Body of pancreas (tissue), 4 donors: ENCODE measurements around the gene SERPINB11. TPM values are rescaled to one million over a fixed set of nuclear protein-coding genes. Genes with fewer than 3 reads are reported as not detected.

Source experiments
- ATAC-seq: fragments of 150-250 bp; one replicate; pipeline ENCODE4 v1.9.1; 2016
- DNase-seq, 4 donors: peaks; one replicate each; pipeline ENCODE4 v3.0.0-alpha.2; 2019
- H3K27ac ChIP-seq, 4 donors: fragments of 200-600 bp; sonication (generic); 1 replicate in 3 of 4; 2 replicates in 1 of 4; pipeline versions ENCODE4 v1.5.1 to v1.6.1; 2016 to 2019; ENCODE audit warnings: mild to moderate bottlenecking in 1 of 4, mixed read lengths in 1 of 4, moderate library complexity in 1 of 4
- H3K27me3 ChIP-seq, 2 donors: fragments of 200-600 bp; sonication (generic); one replicate each; pipeline ENCODE4 v1.6.0; 2016; ENCODE audit warnings: mild to moderate bottlenecking in 1 of 2
- H3K36me3 ChIP-seq, 2 donors: fragments of 200-600 bp; sonication (generic); replicated peaks in 1 of 2; 2 replicates each; pipeline ENCODE4 v1.5.1; 2016; ENCODE audit warnings: low read depth in 2 of 2; ENCODE audit not compliant: insufficient read depth in 1 of 2
- H3K4me1 ChIP-seq: fragments of 200-600 bp; sonication (generic); one replicate; pipeline ENCODE4 v1.6.0; 2016
- H3K4me3 ChIP-seq, 2 donors: fragments of 200-600 bp; sonication (generic); 1 replicate in 1 of 2; 2 replicates in 1 of 2; pipeline ENCODE4 v1.5.1; 2016 to 2019
- H3K9me3 ChIP-seq, 3 donors: fragments of 200-600 bp; sonication (generic); 1 replicate in 2 of 3; 2 replicates in 1 of 3; pipeline ENCODE4 v1.5.1; 2016
- POLR2A ChIP-seq, 3 donors: fragments of 450-650 bp; IDR thresholded peaks; one replicate each; pipeline ENCODE4 v1.6.1; 2016; ENCODE audit warnings: antibody characterized with exemption in 3 of 3, mild to moderate bottlenecking in 2 of 3
- WGBS, 2 donors: methylation state at CpG; one replicate each; pipeline ENCODE4 v1.1.5; 2017; 5-methylcytosine and 5-hydroxymethylcytosine counted together
- intact Hi-C: fragments of 100-400 bp; cut with DNase I; formaldehyde crosslinking; loops from one replicate; pipeline ENCODE4 v1.15.1; 2023
- total RNA-seq, 2 donors: library from RNA; depleted of rRNA; stranded (reverse); fragments of >200 nt; gene quantifications; one replicate each; pipeline ENCODE4 v1.1.0, GENCODE V29; 2016
- TF ChIP-seq, protein P1 (sequence below), 7 experiments: fragments of 450-650 bp in 4 of 7; fragments of 200-600 bp in 3 of 7; sonication (generic) in 3 of 7; IDR thresholded peaks; one replicate each; pipeline ENCODE4 v1.5.1; 2016 to 2019; ENCODE audit warnings: antibody characterized with exemption in 7 of 7

The SERPINB11 gene
- total RNA-seq, 2 donors from 2014 or later, result not detected

- peaks cover 12% of the 10 kb centered on the region for H3K4me1 ChIP-seq
- H3K27me3 ChIP-seq, result no peaks in the 10 kb centered on the region
- intact Hi-C loops, result no loop called here
- no peak for DNase-seq
- no peak for ATAC-seq
- 60% methylated on average over 5 of the region's 5 CpGs for WGBS, 2 donors
- H3K9me3 ChIP-seq, result no peaks in the 10 kb centered on the region
- TF ChIP-seq, protein P1, sequence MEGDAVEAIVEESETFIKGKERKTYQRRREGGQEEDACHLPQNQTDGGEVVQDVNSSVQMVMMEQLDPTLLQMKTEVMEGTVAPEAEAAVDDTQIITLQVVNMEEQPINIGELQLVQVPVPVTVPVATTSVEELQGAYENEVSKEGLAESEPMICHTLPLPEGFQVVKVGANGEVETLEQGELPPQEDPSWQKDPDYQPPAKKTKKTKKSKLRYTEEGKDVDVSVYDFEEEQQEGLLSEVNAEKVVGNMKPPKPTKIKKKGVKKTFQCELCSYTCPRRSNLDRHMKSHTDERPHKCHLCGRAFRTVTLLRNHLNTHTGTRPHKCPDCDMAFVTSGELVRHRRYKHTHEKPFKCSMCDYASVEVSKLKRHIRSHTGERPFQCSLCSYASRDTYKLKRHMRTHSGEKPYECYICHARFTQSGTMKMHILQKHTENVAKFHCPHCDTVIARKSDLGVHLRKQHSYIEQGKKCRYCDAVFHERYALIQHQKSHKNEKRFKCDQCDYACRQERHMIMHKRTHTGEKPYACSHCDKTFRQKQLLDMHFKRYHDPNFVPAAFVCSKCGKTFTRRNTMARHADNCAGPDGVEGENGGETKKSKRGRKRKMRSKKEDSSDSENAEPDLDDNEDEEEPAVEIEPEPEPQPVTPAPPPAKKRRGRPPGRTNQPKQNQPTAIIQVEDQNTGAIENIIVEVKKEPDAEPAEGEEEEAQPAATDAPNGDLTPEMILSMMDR (IDR thresholded peaks at IDR 0.05), result no peak
- no peak for TF ChIP-seq POLR2A (IDR thresholded peaks at IDR 0.05)
- no peak overlapping the region for H3K4me3 ChIP-seq
- H3K27ac ChIP-seq, result no peak overlapping the region
- H3K36me3 ChIP-seq, result no peaks in the 10 kb centered on the region
These were observed 25.1 kb upstream of the SERPINB11 start for GRCh38 chr18:63677500-63678225.

DNA sequence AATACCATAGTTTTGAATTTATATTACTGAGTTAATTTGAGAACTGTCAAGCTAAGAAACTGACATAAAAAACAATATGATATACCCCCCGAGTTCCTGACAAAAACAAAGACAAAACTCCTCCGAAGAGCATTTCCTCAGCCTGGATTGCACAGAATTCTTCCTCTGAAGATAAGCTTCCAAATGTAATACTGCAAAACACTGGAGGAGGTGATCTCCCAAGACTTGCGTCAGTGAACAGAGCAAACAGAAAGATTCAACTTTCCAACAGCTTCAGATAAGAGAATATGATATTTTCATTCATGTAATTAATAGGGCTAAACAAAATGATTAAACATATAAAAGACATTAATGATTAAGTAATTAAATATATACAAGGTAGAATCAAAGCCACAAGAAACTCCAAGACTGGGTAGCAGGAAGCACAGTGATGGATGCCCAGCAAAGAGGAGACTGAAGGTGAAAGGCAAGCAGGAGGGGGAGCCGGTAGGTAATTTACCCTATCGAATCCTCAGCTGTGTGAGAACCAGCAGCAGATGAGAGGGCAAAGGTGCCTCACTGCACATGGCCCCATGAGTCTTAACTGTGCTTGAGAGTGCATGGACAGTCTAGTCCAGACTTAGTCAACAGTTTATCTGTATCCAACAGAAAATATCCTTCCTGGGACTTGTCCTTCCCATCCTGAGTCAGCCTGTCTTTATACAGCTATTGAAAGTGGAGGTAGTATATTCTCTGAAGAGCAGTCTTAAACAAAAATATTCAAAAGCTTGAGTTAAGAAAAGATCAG is 22.7 kb upstream of the SERPINB11 start:
- DNase-seq, result no peak
- WGBS, 2 donors, result 61 to 67% methylated on average over 5 of the region's 5 CpGs
- no peaks in the 10 kb centered on the region for H3K9me3 ChIP-seq
- no peak overlapping the region for H3K4me3 ChIP-seq
- peaks cover 19% of the 10 kb centered on the region for H3K4me1 ChIP-seq
- no peaks in the 10 kb centered on the region for H3K36me3 ChIP-seq
- intact Hi-C loops, result no loop called here
- no peak overlapping the region for H3K27ac ChIP-seq
- TF ChIP-seq POLR2A (IDR thresholded peaks at IDR 0.05), result no peak
- TF ChIP-seq, protein P1 (IDR thresholded peaks at IDR 0.05), result no peak
- no peak for ATAC-seq
- H3K27me3 ChIP-seq, result no peaks in the 10 kb centered on the region

DNA sequence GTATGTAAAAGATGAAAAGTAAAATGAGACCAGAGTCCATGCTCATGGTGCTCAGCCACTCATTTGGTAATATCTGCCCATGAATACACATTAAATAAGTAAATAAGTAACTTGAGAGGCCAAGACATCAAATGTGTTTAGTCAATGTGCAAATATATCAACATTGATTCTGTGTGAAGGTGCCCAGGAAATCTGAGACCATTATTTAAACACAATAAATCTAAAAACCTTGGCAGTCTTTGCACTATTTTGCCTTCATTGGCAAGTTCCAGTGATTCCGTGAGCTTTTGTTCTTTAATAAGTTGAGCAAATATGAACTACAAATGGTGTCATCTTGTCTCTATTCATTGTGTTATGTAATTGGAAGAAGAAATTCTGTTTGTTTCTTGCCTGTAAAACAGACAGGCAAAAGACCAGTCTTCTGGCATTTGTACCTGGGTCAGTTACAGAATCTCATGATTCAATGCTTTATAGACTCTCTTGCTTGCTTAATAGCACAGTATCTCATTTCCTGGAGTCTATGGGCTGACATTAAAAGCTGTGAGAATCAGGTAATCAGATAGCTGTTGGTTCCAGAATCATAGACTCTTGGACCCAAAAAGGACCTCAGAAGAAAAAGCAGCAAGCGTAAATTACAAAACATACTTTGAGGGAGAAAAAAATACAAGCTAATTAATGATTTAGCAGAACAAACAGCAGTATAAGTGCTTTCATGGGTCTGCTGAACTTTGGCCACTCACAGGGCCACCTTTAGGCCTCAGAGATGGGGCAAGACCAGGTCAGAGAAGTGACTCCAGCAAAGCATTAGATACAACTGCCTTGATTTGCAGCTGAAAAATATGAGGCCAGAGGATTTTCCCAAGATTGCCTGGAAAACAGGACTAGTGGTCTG is 21.1 kb upstream of the SERPINB11 start:
- no peak overlapping the region for H3K27ac ChIP-seq
- intact Hi-C loops, result no loop called here
- peak; percentile 42 for ATAC-seq
- H3K4me3 ChIP-seq, result no peak overlapping the region
- 27 to 32% methylated on average over 2 of the region's 2 CpGs for WGBS, 2 donors
- H3K9me3 ChIP-seq, result no peaks in the 10 kb centered on the region
- H3K27me3 ChIP-seq, result no peaks in the 10 kb centered on the region
- peaks cover 19% of the 10 kb centered on the region for H3K4me1 ChIP-seq
- TF ChIP-seq, protein P1 (IDR thresholded peaks at IDR 0.05), result no peak
- TF ChIP-seq POLR2A (IDR thresholded peaks at IDR 0.05), result no peak
- H3K36me3 ChIP-seq, result no peaks in the 10 kb centered on the region
- no peak for DNase-seq

DNA sequence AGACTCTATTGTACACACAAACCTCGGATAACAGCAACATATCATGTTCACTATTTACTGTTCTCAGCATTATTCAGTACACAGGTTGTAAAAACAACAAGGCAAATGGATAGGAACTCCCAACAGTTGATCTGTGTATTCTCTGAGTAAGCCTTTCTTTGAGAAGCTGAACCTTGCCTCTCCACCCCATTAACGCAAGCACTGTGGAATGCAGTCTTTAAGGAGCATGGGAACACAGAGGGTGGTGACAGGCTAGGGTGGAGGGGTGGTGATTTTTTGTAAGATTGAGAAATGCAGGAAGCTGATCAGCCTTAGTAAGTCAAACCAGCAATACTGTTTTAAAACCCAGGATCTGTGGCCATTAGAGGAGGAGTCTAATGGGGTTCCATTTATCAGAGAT is 19.6 kb upstream of the SERPINB11 start:
- Histone ChIP-seq H3K9me3 (no peaks in the 10 kb centered on the region), H3K27ac (no peak overlapping the region), H3K4me3 (no peak overlapping the region), H3K27me3 (no peaks in the 10 kb centered on the region), H3K36me3 (no peaks in the 10 kb centered on the region), H3K4me1 (peaks cover 19% of the 10 kb centered on the region)
- no peak for DNase-seq
- TF ChIP-seq, protein P1 (IDR thresholded peaks at IDR 0.05), result no peak
- no peak for TF ChIP-seq POLR2A (IDR thresholded peaks at IDR 0.05)
- no peak for ATAC-seq
- WGBS, 2 donors, result 30 to 45% methylated on average over 2 of the region's 2 CpGs
- intact Hi-C loops, result no loop called here
